HepG2 (cell line): ENCODE measurements around the gene SAMD15. TPM values are rescaled to one million over a fixed set of nuclear protein-coding genes. Genes with fewer than 3 reads are reported as not detected.

Experiments
- ATAC-seq: fragments of 200-7000 bp; cut with Tn5 transposase; 3 replicates; pipeline ENCODE4 v1.9.1; 2020; ENCODE audit warnings: mild to moderate bottlenecking, moderate library complexity
- BruUV-seq: library from RNA; stranded (reverse); fragments of 400-500 nt; replicated peaks from 2 replicates; lab custom pipeline; 2021; lab: Mats Ljungman, UMichigan
- CTCF ChIA-PET: fragments of 300-600 bp; formaldehyde crosslinking; extraction: SDS; loops from one replicate; lab custom pipeline; 2021; ENCODE audit warnings: low total read pairs, inconsistent platforms, low intra/inter-chr PET ratio; lab: Yijun Ruan, JAX
- POLR2A ChIA-PET: fragments of 350-600 bp; sonication (Branson Sonifier 250); formaldehyde crosslinking; loops from one replicate; lab custom pipeline; 2020; ENCODE audit warnings: antibody characterized with exemption, inconsistent platforms; lab: Yijun Ruan, JAX
- DNase-seq: peaks from one replicate; pipeline ENCODE4 v3.0.0-alpha.2; 2015; ENCODE audit warnings: low spot score
- FAIRE-seq: peaks from 3 replicates; lab custom pipeline; 2011; peaks lifted over from hg19 to GRCh38; lab: Jason Lieb, UNC
- H2AFZ ChIP-seq: one replicate; pipeline ENCODE4 v1.6.1; 2011; ENCODE audit warnings: low read length, inconsistent platforms
- H3K27ac ChIP-seq: fragments of 300-600 bp; 3 replicates; pipeline ENCODE4 v1.8.0; 2011; ENCODE audit warnings: mixed run types, mild to moderate bottlenecking, mixed read lengths, low read length, inconsistent platforms; ENCODE audit not compliant: insufficient read depth; ENCODE audit errors: extremely low read length
- H3K27me3 ChIP-seq, 2 experiments: fragments of 200-600 bp in 1 of 2; 2 replicates in 1 of 2; 3 replicates in 1 of 2; pipeline versions ENCODE4 v1.6.0 to v1.8.0; 2011; ENCODE audit warnings: low read length in 2 of 2, mild to moderate bottlenecking in 2 of 2, moderate library complexity in 2 of 2, inconsistent platforms in 1 of 2; ENCODE audit not compliant: insufficient read depth in 2 of 2, control insufficient read depth in 1 of 2
- H3K36me3 ChIP-seq, 2 experiments: fragments of 200-600 bp in 1 of 2; replicated peaks in 1 of 2; 2 replicates in 1 of 2; 3 replicates in 1 of 2; pipeline versions ENCODE4 v1.5.1 to v1.8.0; 2011; ENCODE audit warnings: low read length in 2 of 2, inconsistent platforms in 1 of 2; ENCODE audit not compliant: insufficient read depth in 2 of 2, control insufficient read depth in 1 of 2
- H3K4me1 ChIP-seq: 2 replicates; pipeline ENCODE4 v1.5.1; 2012; ENCODE audit warnings: low read length, inconsistent platforms; ENCODE audit not compliant: insufficient read depth
- H3K4me2 ChIP-seq: 2 replicates; pipeline ENCODE4 v1.6.0; 2011; ENCODE audit warnings: low read depth, low read length, inconsistent platforms
- H3K4me3 ChIP-seq, 3 experiments: fragments of 200-600 bp in 1 of 3; sonication (generic), shearing (Covaris generic) in 1 of 3; replicated peaks in 1 of 3; 2 replicates each; pipeline ENCODE4 v1.5.1; 2011 to 2016; ENCODE audit warnings: low read length in 3 of 3, inconsistent platforms in 2 of 3, low read depth in 2 of 3, mild to moderate bottlenecking in 2 of 3, control low read depth in 1 of 3, mixed read lengths in 1 of 3; ENCODE audit not compliant: insufficient read depth in 1 of 3
- H3K79me2 ChIP-seq: one replicate; pipeline ENCODE4 v1.6.1; 2011; ENCODE audit warnings: low read length, inconsistent platforms; ENCODE audit not compliant: insufficient read depth
- H3K9ac ChIP-seq: 2 replicates; pipeline ENCODE4 v1.6.0; 2011; ENCODE audit warnings: mild to moderate bottlenecking, low read depth, low read length, inconsistent platforms; ENCODE audit not compliant: insufficient read depth
- H3K9me3 ChIP-seq: 2 replicates; pipeline ENCODE4 v1.5.1; 2012; ENCODE audit warnings: mild to moderate bottlenecking, low read length
- H4K20me1 ChIP-seq: 2 replicates; pipeline ENCODE4 v1.6.0; 2011; ENCODE audit warnings: inconsistent platforms, mild to moderate bottlenecking, low read length, moderate library complexity; ENCODE audit not compliant: insufficient read depth
- AHR ChIP-seq: IDR thresholded peaks from 2 replicates; pipeline ENCODE4 v1.6.1; 2018; ENCODE audit warnings: missing genetic modification reagents, missing compliant biosample characterization
- ETV5 ChIP-seq: IDR thresholded peaks from 2 replicates; pipeline ENCODE4 v1.6.1; 2018; ENCODE audit warnings: missing biosample characterization, missing genetic modification reagents, inconsistent platforms, borderline replicate concordance
- ZBTB42 ChIP-seq: sonication (generic); formaldehyde crosslinking; IDR thresholded peaks from 2 replicates; pipeline ENCODE4 v1.5.0; 2020; ENCODE audit warnings: mild to moderate bottlenecking, missing genetic modification reagents
- ZFP36 ChIP-seq: fragments of 150-350 bp; IDR thresholded peaks from 2 replicates; pipeline ENCODE4 v1.6.1; 2018; ENCODE audit warnings: borderline replicate concordance, low read length, low read depth; ENCODE audit not compliant: partially characterized antibody
- ZNF17 ChIP-seq: sonication (generic); formaldehyde crosslinking; IDR thresholded peaks from 2 replicates; pipeline ENCODE4 v1.5.0; 2020; ENCODE audit warnings: mild to moderate bottlenecking, missing genetic modification reagents
- WGBS: methylation state at CpG from one replicate; pipeline ENCODE4 v1.1.6; 2017; ENCODE audit warnings: low lambda C conversion rate; 5-methylcytosine and 5-hydroxymethylcytosine counted together
- in situ Hi-C: cut with HindIII; loops from 2 replicates; pipeline ENCODE4 v1.10.0; 2017; ENCODE audit warnings: low pct_unique_long_range_greater_than_20kb; ENCODE audit not compliant: extremely low pct_ligation_motif_present
- intact Hi-C: fragments of 100-400 bp; cut with micrococcal nuclease; formaldehyde crosslinking; loops from one replicate; pipeline ENCODE4 v1.10.0; 2022; ENCODE audit not compliant: unreplicated experiment
- polyA plus RNA-seq, 8 experiments: library from polyadenylated mRNA; depleted of rRNA in 3 of 8; stranded (reverse) in 7 of 8; unstranded in 1 of 8; fragments of >200 nt; fragmentation: Illumina TruSeq in 4 of 8; extraction: Trizol in 4 of 8; gene quantifications; 2 replicates each; pipeline versions ENCODE4 v1.2.1 to v1.2.3, GENCODE V29; 2011 to 2016; ENCODE audit warnings: low read depth in 4 of 8, missing spikeins in 1 of 8, mixed read lengths in 1 of 8; ENCODE audit not compliant: insufficient read depth in 1 of 8
- total RNA-seq, 5 experiments: library from RNA; depleted of rRNA; stranded (reverse); fragments of >200 nt; fragmentation: Illumina TruSeq; extraction: Trizol; gene quantifications; 2 replicates each; pipeline ENCODE4 v1.2.3, GENCODE V29; 2016; ENCODE audit warnings: low read depth in 1 of 5
- TF ChIP-seq, protein P1 (sequence below): sonication (generic); formaldehyde crosslinking; IDR thresholded peaks from 2 replicates; pipeline ENCODE4 v1.5.1; 2020; ENCODE audit warnings: mild to moderate bottlenecking, missing genetic modification reagents, borderline replicate concordance
- TF ChIP-seq, protein P2 (sequence below): sonication (generic); formaldehyde crosslinking; IDR thresholded peaks from 2 replicates; pipeline ENCODE4 v1.5.0; 2020; ENCODE audit warnings: mild to moderate bottlenecking, missing genetic modification reagents
- TF ChIP-seq, protein P3 (sequence below): IDR thresholded peaks from 2 replicates; pipeline ENCODE4 v1.6.1; 2016; ENCODE audit warnings: missing compliant biosample characterization, missing genetic modification reagents, borderline replicate concordance
- TF ChIP-seq, protein P4 (sequence below): sonication (generic); formaldehyde crosslinking; IDR thresholded peaks from 2 replicates; pipeline ENCODE4 v1.8.1; 2023; ENCODE audit warnings: mild to moderate bottlenecking, missing genetic modification reagents
- TF ChIP-seq, protein P5 (sequence below): IDR thresholded peaks from 2 replicates; pipeline ENCODE4 v1.6.1; 2012; ENCODE audit warnings: low read length, improper control_type of control experiment
- TF ChIP-seq, protein P6 (sequence below): sonication (generic); formaldehyde crosslinking; IDR thresholded peaks from 2 replicates; pipeline ENCODE4 v1.5.0; 2020; ENCODE audit warnings: missing genetic modification reagents

SAMD15 gene
- total and polyA plus RNA-seq, 2 of the 13 experiments (the other 11 are each of a cell fraction or from before 2014, with no cell fraction given): 0.09 to 1.3 TPM

DNA sequence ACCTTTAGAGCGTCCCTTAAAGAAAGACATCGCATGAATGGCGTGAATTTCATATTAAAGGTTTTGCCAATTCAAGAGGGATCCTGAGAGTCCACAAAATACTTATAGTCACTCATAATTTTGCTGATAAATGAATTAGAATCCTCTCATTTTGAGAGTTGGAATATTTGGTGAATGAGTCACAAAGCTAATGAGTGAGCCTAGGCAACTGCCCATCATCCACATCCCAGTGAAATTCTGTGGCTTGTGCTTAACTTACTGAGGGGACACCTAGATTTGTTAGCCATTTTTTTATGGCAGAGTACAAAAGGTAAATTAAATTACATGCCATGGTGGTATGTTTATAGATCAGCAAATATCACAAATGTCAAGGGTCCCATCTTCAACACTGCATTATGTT lies 58.9 kb downstream of the SAMD15 start:
- CTCF ChIA-PET: no interaction called here
- DNase-seq (no peak), ATAC-seq (no peak), FAIRE-seq (no peak)
- Histone ChIP-seq H3K79me2 (no peaks in the 10 kb centered on the region), H3K36me3 (peaks cover 6 to 35% of the 10 kb centered on the region in 2 experiments), H3K9ac (no peak overlapping the region), H3K27ac (no peak overlapping the region), H3K4me1 (no peaks in the 10 kb centered on the region), H3K9me3 (no peaks in the 10 kb centered on the region), H3K27me3 (no peaks in the 10 kb centered on the region), H4K20me1 (no peaks in the 10 kb centered on the region), H3K4me3 (no peak overlapping the region), H3K4me2 (no peak overlapping the region), H2AFZ (no peak overlapping the region)
- intact Hi-C loops: no loop called here
- POLR2A ChIA-PET: no interaction called here
- no TSS peak for BruUV-seq
- 98% methylated on average over 3 of the region's 3 CpGs for WGBS
- no peak for TF ChIP-seq ZBTB42 (CRISPR knock-in tag)
- TF ChIP-seq, protein P1, sequence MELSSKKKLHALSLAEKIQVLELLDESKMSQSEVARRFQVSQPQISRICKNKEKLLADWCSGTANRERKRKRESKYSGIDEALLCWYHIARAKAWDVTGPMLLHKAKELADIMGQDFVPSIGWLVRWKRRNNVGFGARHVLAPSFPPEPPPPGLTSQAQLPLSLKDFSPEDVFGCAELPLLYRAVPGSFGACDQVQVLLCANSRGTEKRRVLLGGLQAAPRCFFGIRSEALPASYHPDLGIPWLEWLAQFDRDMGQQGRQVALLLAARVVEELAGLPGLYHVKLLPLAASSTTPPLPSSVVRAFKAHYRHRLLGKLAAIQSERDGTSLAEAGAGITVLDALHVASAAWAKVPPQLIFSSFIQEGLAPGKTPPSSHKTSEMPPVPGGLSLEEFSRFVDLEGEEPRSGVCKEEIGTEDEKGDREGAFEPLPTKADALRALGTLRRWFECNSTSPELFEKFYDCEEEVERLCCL (CRISPR knock-in tag): no peak
- TF ChIP-seq, protein P2, sequence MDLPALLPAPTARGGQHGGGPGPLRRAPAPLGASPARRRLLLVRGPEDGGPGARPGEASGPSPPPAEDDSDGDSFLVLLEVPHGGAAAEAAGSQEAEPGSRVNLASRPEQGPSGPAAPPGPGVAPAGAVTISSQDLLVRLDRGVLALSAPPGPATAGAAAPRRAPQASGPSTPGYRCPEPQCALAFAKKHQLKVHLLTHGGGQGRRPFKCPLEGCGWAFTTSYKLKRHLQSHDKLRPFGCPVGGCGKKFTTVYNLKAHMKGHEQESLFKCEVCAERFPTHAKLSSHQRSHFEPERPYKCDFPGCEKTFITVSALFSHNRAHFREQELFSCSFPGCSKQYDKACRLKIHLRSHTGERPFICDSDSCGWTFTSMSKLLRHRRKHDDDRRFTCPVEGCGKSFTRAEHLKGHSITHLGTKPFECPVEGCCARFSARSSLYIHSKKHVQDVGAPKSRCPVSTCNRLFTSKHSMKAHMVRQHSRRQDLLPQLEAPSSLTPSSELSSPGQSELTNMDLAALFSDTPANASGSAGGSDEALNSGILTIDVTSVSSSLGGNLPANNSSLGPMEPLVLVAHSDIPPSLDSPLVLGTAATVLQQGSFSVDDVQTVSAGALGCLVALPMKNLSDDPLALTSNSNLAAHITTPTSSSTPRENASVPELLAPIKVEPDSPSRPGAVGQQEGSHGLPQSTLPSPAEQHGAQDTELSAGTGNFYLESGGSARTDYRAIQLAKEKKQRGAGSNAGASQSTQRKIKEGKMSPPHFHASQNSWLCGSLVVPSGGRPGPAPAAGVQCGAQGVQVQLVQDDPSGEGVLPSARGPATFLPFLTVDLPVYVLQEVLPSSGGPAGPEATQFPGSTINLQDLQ (CRISPR knock-in tag): no peak
- TF ChIP-seq, protein P3, sequence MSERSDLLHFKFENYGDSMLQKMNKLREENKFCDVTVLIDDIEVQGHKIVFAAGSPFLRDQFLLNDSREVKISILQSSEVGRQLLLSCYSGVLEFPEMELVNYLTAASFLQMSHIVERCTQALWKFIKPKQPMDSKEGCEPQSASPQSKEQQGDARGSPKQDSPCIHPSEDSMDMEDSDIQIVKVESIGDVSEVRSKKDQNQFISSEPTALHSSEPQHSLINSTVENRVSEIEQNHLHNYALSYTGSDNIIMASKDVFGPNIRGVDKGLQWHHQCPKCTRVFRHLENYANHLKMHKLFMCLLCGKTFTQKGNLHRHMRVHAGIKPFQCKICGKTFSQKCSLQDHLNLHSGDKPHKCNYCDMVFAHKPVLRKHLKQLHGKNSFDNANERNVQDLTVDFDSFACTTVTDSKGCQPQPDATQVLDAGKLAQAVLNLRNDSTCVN (CRISPR knock-in tag): no peak
- no peak for TF ChIP-seq ZFP36
- TF ChIP-seq AHR: no peak
- TF ChIP-seq, protein P4, sequence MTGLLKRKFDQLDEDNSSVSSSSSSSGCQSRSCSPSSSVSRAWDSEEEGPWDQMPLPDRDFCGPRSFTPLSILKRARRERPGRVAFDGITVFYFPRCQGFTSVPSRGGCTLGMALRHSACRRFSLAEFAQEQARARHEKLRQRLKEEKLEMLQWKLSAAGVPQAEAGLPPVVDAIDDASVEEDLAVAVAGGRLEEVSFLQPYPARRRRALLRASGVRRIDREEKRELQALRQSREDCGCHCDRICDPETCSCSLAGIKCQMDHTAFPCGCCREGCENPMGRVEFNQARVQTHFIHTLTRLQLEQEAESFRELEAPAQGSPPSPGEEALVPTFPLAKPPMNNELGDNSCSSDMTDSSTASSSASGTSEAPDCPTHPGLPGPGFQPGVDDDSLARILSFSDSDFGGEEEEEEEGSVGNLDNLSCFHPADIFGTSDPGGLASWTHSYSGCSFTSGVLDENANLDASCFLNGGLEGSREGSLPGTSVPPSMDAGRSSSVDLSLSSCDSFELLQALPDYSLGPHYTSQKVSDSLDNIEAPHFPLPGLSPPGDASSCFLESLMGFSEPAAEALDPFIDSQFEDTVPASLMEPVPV (CRISPR knock-in tag): no peak
- TF ChIP-seq ZNF17 (CRISPR knock-in tag): no peak
- TF ChIP-seq, protein P5, sequence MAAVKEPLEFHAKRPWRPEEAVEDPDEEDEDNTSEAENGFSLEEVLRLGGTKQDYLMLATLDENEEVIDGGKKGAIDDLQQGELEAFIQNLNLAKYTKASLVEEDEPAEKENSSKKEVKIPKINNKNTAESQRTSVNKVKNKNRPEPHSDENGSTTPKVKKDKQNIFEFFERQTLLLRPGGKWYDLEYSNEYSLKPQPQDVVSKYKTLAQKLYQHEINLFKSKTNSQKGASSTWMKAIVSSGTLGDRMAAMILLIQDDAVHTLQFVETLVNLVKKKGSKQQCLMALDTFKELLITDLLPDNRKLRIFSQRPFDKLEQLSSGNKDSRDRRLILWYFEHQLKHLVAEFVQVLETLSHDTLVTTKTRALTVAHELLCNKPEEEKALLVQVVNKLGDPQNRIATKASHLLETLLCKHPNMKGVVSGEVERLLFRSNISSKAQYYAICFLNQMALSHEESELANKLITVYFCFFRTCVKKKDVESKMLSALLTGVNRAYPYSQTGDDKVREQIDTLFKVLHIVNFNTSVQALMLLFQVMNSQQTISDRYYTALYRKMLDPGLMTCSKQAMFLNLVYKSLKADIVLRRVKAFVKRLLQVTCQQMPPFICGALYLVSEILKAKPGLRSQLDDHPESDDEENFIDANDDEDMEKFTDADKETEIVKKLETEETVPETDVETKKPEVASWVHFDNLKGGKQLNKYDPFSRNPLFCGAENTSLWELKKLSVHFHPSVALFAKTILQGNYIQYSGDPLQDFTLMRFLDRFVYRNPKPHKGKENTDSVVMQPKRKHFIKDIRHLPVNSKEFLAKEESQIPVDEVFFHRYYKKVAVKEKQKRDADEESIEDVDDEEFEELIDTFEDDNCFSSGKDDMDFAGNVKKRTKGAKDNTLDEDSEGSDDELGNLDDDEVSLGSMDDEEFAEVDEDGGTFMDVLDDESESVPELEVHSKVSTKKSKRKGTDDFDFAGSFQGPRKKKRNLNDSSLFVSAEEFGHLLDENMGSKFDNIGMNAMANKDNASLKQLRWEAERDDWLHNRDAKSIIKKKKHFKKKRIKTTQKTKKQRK: no peak
- TF ChIP-seq, protein P6, sequence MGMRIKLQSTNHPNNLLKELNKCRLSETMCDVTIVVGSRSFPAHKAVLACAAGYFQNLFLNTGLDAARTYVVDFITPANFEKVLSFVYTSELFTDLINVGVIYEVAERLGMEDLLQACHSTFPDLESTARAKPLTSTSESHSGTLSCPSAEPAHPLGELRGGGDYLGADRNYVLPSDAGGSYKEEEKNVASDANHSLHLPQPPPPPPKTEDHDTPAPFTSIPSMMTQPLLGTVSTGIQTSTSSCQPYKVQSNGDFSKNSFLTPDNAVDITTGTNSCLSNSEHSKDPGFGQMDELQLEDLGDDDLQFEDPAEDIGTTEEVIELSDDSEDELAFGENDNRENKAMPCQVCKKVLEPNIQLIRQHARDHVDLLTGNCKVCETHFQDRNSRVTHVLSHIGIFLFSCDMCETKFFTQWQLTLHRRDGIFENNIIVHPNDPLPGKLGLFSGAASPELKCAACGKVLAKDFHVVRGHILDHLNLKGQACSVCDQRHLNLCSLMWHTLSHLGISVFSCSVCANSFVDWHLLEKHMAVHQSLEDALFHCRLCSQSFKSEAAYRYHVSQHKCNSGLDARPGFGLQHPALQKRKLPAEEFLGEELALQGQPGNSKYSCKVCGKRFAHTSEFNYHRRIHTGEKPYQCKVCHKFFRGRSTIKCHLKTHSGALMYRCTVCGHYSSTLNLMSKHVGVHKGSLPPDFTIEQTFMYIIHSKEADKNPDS: no peak
- TF ChIP-seq ETV5 (CRISPR knock-in tag): no peak
- in situ Hi-C loops: no loop called here
